Adrenal gland (tissue), 12 donors: ENCODE results near the gene DUSP16. TPM values are rescaled to one million over a fixed set of nuclear protein-coding genes. Genes with fewer than 3 reads are reported as not detected.

ENCODE experiments used
- DNase-seq, 7 donors: peaks; one replicate each; pipeline ENCODE4 v3.0.0-alpha.2; 2019 to 2020
- H3K27ac ChIP-seq, 5 donors: fragments of 200-600 bp; sonication (generic) in 4 of 5; 1 replicate in 3 of 5; 2 replicates in 2 of 5; pipeline versions ENCODE4 v1.5.1 to v1.8.0; 2016 to 2020; ENCODE audit warnings: mild to moderate bottlenecking in 1 of 5
- H3K27me3 ChIP-seq: fragments of 200-600 bp; 2 replicates; pipeline ENCODE4 v1.8.0; 2021
- H3K36me3 ChIP-seq, 2 donors: fragments of 200-600 bp; replicated peaks in 1 of 2; 1 replicate in 1 of 2; 2 replicates in 1 of 2; pipeline versions ENCODE4 v1.5.1 to v1.8.0; 2018 to 2022
- H3K4me1 ChIP-seq, 2 donors: fragments of 200-600 bp; replicated peaks in 1 of 2; 1 replicate in 1 of 2; 2 replicates in 1 of 2; pipeline versions ENCODE4 v1.5.1 to v1.8.0; 2018 to 2021
- H3K4me3 ChIP-seq, 4 donors: fragments of 200-600 bp; sonication (generic) in 3 of 4; one replicate each; pipeline ENCODE4 v1.5.1; 2016 to 2018
- H3K9me3 ChIP-seq, 3 donors: fragments of 200-600 bp; sonication (generic) in 1 of 3; replicated peaks in 1 of 3; 1 replicate in 2 of 3; 2 replicates in 1 of 3; pipeline versions ENCODE4 v1.5.1 to v1.8.0; 2016 to 2021
- CTCF ChIP-seq, 6 experiments: fragments of 450-650 bp in 4 of 6; fragments of 200-600 bp in 2 of 6; sonication (generic) in 1 of 6; IDR thresholded peaks; 1 replicate in 5 of 6; 2 replicates in 1 of 6; pipeline versions ENCODE4 v1.5.1 to v1.8.0; 2016 to 2021; ENCODE audit warnings: antibody characterized with exemption in 6 of 6, mild to moderate bottlenecking in 2 of 6, moderate library complexity in 1 of 6
- POLR2A ChIP-seq, 2 donors: fragments of 450-650 bp; IDR thresholded peaks; one replicate each; pipeline ENCODE4 v1.6.1; 2017; ENCODE audit warnings: antibody characterized with exemption in 2 of 2, mild to moderate bottlenecking in 2 of 2, moderate library complexity in 1 of 2
- WGBS, 4 donors: extraction: QIAGEN DNeasy Blood & Tissue Kit in 2 of 4; methylation state at CpG; one replicate each; pipeline versions ENCODE4 v1.1.5 to v1.1.7; 2013 to 2017; 5-methylcytosine and 5-hydroxymethylcytosine counted together
- intact Hi-C, 2 donors: fragments of 100-400 bp; cut with DNase I; formaldehyde crosslinking; loops; one replicate each; pipeline versions ENCODE4 v1.14.1 to v1.15.0; 2022 to 2023
- polyA plus RNA-seq, 3 donors: library from polyadenylated mRNA; stranded (reverse); fragments of 200-250 nt in 2 of 3; fragments of 350-450 nt in 1 of 3; fragmentation: Illumina TruSeq in 1 of 3; extraction: RNeasy Lipid Tissue Mini Kit (QIAGEN cat#74804) in 1 of 3; gene quantifications; one replicate each; pipeline ENCODE4 v1.2.3, GENCODE V29; 2013 to 2014
- total RNA-seq, 9 donors: library from RNA; depleted of rRNA in 4 of 9; stranded (reverse); fragments of >200 nt in 4 of 9; fragments of 120-200 nt in 1 of 9; fragmentation: NEBNext Ultra II Directional in 1 of 9; extraction: Animal tissue kit (Norgen Biotek cat#: 25700) in 1 of 9; gene quantifications; one replicate each; pipeline versions ENCODE4 v1.1.0 to v1.2.4, GENCODE V29; 2013 to 2023
- donor health status: healthy with polysubstance abuse.
- donor health status: Bipolar disorder and iron deficiency.
- donor health status: DM: yes; HTN: yes; CAD: no.
- donor health status: DM: no; HTN: no; CAD: no.
- donor health status: DM: no; HTN: no; CAD: no.
- donor health status: DM: yes; HTN: yes; CAD: no.

DUSP16 gene
- total and polyA plus RNA-seq, 12 donors: 24.5 to 374 (median 109) TPM

GRCh38 chr12:12483438-12483837, 79.2 kb downstream of the DUSP16 start:
- intact Hi-C loops: no loop called here
- no peaks in the 10 kb centered on the region for H3K27me3 ChIP-seq
- whole genome bisulfite sequencing, 4 donors: 82 to 87% (median 86%) methylated on average over 3 of the region's 3 CpGs
- peaks cover 0 to 31% of the 10 kb centered on the region in 2 donors for H3K36me3 ChIP-seq
- TF ChIP-seq CTCF (IDR thresholded peaks at IDR 0.05) (no peak), POLR2A (IDR thresholded peaks at IDR 0.05) (no peak)
- no peak for DNase-seq
- no peaks in the 10 kb centered on the region for H3K9me3 ChIP-seq
- H3K27ac ChIP-seq: peak overlapping the region in 2 of 5 donors; percentile 47 to 62
- peaks cover 16 to 24% of the 10 kb centered on the region in 2 donors for H3K4me1 ChIP-seq
- H3K4me3 ChIP-seq: no peak overlapping the region

- H3K27ac ChIP-seq: peak overlapping the region in 1 of 5 donors; percentile 47
- intact Hi-C loops: no loop called here
- TF ChIP-seq CTCF (IDR thresholded peaks at IDR 0.05) (no peak), POLR2A (IDR thresholded peaks at IDR 0.05) (no peak)
- WGBS, 4 donors: 93 to 94% (median 93%) methylated on average over 6 of the region's 6 CpGs
- no peaks in the 10 kb centered on the region for H3K9me3 ChIP-seq
- peaks cover 0 to 34% of the 10 kb centered on the region in 2 donors for H3K36me3 ChIP-seq
- no peak for DNase-seq
- peaks cover 16 to 24% of the 10 kb centered on the region in 2 donors for H3K4me1 ChIP-seq
- no peak overlapping the region for H3K4me3 ChIP-seq
- no peaks in the 10 kb centered on the region for H3K27me3 ChIP-seq
Observed at GRCh38 chr12:12482959-12483358, 79.7 kb downstream of the DUSP16 start.

GRCh38 chr12:12482150-12482761, 80.4 kb downstream of the DUSP16 start:
- intact Hi-C loops: no loop called here
- Histone ChIP-seq H3K4me1 (peaks cover 15 to 21% of the 10 kb centered on the region in 2 donors), H3K27me3 (no peaks in the 10 kb centered on the region), H3K4me3 (no peak overlapping the region), H3K36me3 (peaks cover 0 to 41% of the 10 kb centered on the region in 2 donors), H3K9me3 (no peaks in the 10 kb centered on the region), H3K27ac (peak overlapping the region in 2 of 5 donors; percentile 24 to 47)
- no peak for TF ChIP-seq CTCF (IDR thresholded peaks at IDR 0.05)
- DNase-seq: no peak
- 91 to 94% (median 92%) methylated on average over 6 of the region's 6 CpGs for WGBS, 4 donors

- H3K27ac ChIP-seq: peak overlapping the region in 2 of 5 donors; percentile 18 to 25
- no peaks in the 10 kb centered on the region for H3K9me3 ChIP-seq
- no peak overlapping the region for H3K4me3 ChIP-seq
- TF ChIP-seq CTCF (IDR thresholded peaks at IDR 0.05): no peak
- no peak for TF ChIP-seq POLR2A (IDR thresholded peaks at IDR 0.05)
- H3K27me3 ChIP-seq: no peaks in the 10 kb centered on the region
- peaks cover 9 to 15% of the 10 kb centered on the region in 2 donors for H3K4me1 ChIP-seq
- DNase-seq: no peak
- peaks cover 0 to 47% of the 10 kb centered on the region in 2 donors for H3K36me3 ChIP-seq
- intact Hi-C loops: no loop called here
- 56 to 73% (median 66%) methylated on average over 2 of the region's 2 CpGs for WGBS, 4 donors
Observed at GRCh38 chr12:12481631-12482030, 81.0 kb downstream of the DUSP16 start.
